ENCODE data around the gene EPC1. TPM values are rescaled to one million over a fixed set of nuclear protein-coding genes. Genes with fewer than 3 reads are reported as not detected.

EPC1 gene
- total RNA-seq, 2 experiments from 2014 or later: 33.0 to 33.9 TPM

- Mint-ChIP-seq H3K4me3 (no peak overlapping the region), H3K27ac (peak overlapping the region; percentile 16), H3K9me3 (peaks cover 3% of the 10 kb centered on the region), H3K4me1 (ENCODE audit: low read depth) (peaks cover 43% of the 10 kb centered on the region), H3K36me3 (ENCODE audit: low read depth) (peaks cover 17% of the 10 kb centered on the region), H3K27me3 (no peaks in the 10 kb centered on the region)
- intact Hi-C loops (cut with micrococcal nuclease): loop anchor here (10.0 kb wide), 1 partner anchor 632 kb away; no protein-coding TSS in a partner anchor
- CTCF ChIA-PET: interaction anchor here (0.7 to 3.0 kb wide), 7 partner anchors 9 to 636 kb away, joined by 3 to 10 read pairs (median 4); no protein-coding TSS in a partner anchor
- DNase-seq: no peak
- no peak for ATAC-seq
- POLR2A ChIA-PET: interaction anchor here (0.9 to 2.2 kb wide), 4 partner anchors 9 to 76 kb away, joined by 4 to 8 read pairs (median 4); no protein-coding TSS in a partner anchor
- no peak for TF ChIP-seq CTCF (IDR thresholded peaks at IDR 0.05)
These were observed 26.1 kb upstream of the EPC1 start for GRCh38 chr10:32373031-32373430.

- Mint-ChIP-seq H3K36me3 (ENCODE audit: low read depth) (peaks cover 17% of the 10 kb centered on the region), H3K27ac (peak overlapping the region; percentile 17), H3K4me1 (ENCODE audit: low read depth) (peaks cover 47% of the 10 kb centered on the region), H3K4me3 (no peak overlapping the region), H3K9me3 (peaks cover 3% of the 10 kb centered on the region), H3K27me3 (no peaks in the 10 kb centered on the region)
- ATAC-seq (no peak), DNase-seq (no peak)
- ChIA-PET POLR2A (interaction anchor here (1.0 to 2.2 kb wide), 2 partner anchors 15 to 35 kb away, joined by 4 to 8 read pairs; no protein-coding TSS in a partner anchor), CTCF (interaction anchor here (0.7 to 3.0 kb wide), 6 partner anchors 8 to 637 kb away, joined by 3 to 10 read pairs (median 4); no protein-coding TSS in a partner anchor)
- intact Hi-C loops (cut with micrococcal nuclease): loop anchor here (10.0 kb wide), 1 partner anchor 633 kb away; no protein-coding TSS in a partner anchor
- no peak for TF ChIP-seq CTCF (IDR thresholded peaks at IDR 0.05)
These were observed 25.3 kb upstream of the EPC1 start for GRCh38 chr10:32372000-32372875.

GRCh38 chr10:32371101-32371500, 24.1 kb upstream of the EPC1 start:
- intact Hi-C loops (cut with micrococcal nuclease): loop anchor here (10.0 kb wide), 1 partner anchor 634 kb away; no protein-coding TSS in a partner anchor
- ChIA-PET CTCF (interaction anchor here (0.8 to 3.0 kb wide), 7 partner anchors 10 to 181 kb away, joined by 3 to 10 read pairs (median 5); no protein-coding TSS in a partner anchor), POLR2A (interaction anchor here (1.0 to 1.2 kb wide), 2 partner anchors 25 to 38 kb away, joined by 3 to 5 read pairs; no protein-coding TSS in a partner anchor)
- H3K4me3 Mint-ChIP-seq: no peak overlapping the region
- H3K4me1 Mint-ChIP-seq (ENCODE audit: low read depth): peaks cover 52% of the 10 kb centered on the region
- H3K27me3 Mint-ChIP-seq: no peaks in the 10 kb centered on the region
- DNase-seq (no peak), ATAC-seq (no peak)
- H3K9me3 Mint-ChIP-seq: peaks cover 3% of the 10 kb centered on the region
- H3K27ac Mint-ChIP-seq: no peak overlapping the region
- TF ChIP-seq CTCF (IDR thresholded peaks at IDR 0.05): no peak
- peaks cover 17% of the 10 kb centered on the region for H3K36me3 Mint-ChIP-seq (ENCODE audit: low read depth)

GRCh38 chr10:32367793-32368453, 21.0 kb upstream of the EPC1 start:
- POLR2A ChIA-PET: interaction anchor here (0.5 to 1.1 kb wide), 5 partner anchors 21 to 112 kb away, joined by 3 to 8 read pairs (median 3); partner anchors contain the start of gene EPC1
- peak overlapping the region; percentile 52 for H3K27ac Mint-ChIP-seq
- H3K4me3 Mint-ChIP-seq: peak overlapping the region; percentile 42
- DNase-seq: peak; percentile 78
- peaks cover 7% of the 10 kb centered on the region for H3K36me3 Mint-ChIP-seq (ENCODE audit: low read depth)
- intact Hi-C loops (cut with micrococcal nuclease): loop anchor here (2.0 to 5.0 kb wide), 2 partner anchors 111 to 176 kb away; no protein-coding TSS in a partner anchor
- no peaks in the 10 kb centered on the region for H3K9me3 Mint-ChIP-seq
- CTCF ChIA-PET: interaction anchor here (0.7 to 4.3 kb wide), 20 partner anchors 8 to 638 kb away, joined by 3 to 25 read pairs (median 5); partner anchors contain the start of gene CCDC7
- peak; percentile 94 for TF ChIP-seq CTCF (IDR thresholded peaks at IDR 0.05)
- peak; percentile 54 for ATAC-seq
- H3K27me3 Mint-ChIP-seq: no peaks in the 10 kb centered on the region
- peaks cover 46% of the 10 kb centered on the region for H3K4me1 Mint-ChIP-seq (ENCODE audit: low read depth)
